Liver (tissue), 3 donors: ENCODE data around the gene C10orf67.

ENCODE experiments used
- ATF3 ChIP-seq: IDR thresholded peaks from 2 replicates; pipeline ENCODE4 v1.6.1; 2016; ENCODE audit warnings: antibody characterized with exemption
- CTCF ChIP-seq: fragments of 150-350 bp; IDR thresholded peaks from 2 replicates; pipeline ENCODE4 v1.5.1; 2017; ENCODE audit warnings: improper control_type of control experiment, low read depth, low read length; ENCODE audit not compliant: missing input control
- GABPA ChIP-seq, 2 donors: IDR thresholded peaks in 1 of 2; conservative IDR thresholded peaks in 1 of 2; 2 replicates each; pipeline ENCODE4 v1.6.1; 2016; ENCODE audit warnings: antibody characterized with exemption in 2 of 2, mild to moderate bottlenecking in 1 of 2, moderate library complexity in 1 of 2
- MAX ChIP-seq: IDR thresholded peaks from 2 replicates; pipeline ENCODE4 v1.6.1; 2016; ENCODE audit warnings: antibody characterized with exemption
- RAD21 ChIP-seq, 2 donors: IDR thresholded peaks; 2 replicates each; pipeline ENCODE4 v1.6.1; 2016; ENCODE audit warnings: antibody characterized with exemption in 2 of 2, mild to moderate bottlenecking in 2 of 2
- REST ChIP-seq: IDR thresholded peaks from 2 replicates; pipeline ENCODE4 v1.6.1; 2016; ENCODE audit warnings: antibody characterized with exemption, mild to moderate bottlenecking
- SP1 ChIP-seq: IDR thresholded peaks from 2 replicates; pipeline ENCODE4 v1.6.1; 2018; ENCODE audit warnings: antibody characterized with exemption, mild to moderate bottlenecking
- TAF1 ChIP-seq: conservative IDR thresholded peaks from 2 replicates; pipeline ENCODE4 v1.6.1; 2016; ENCODE audit warnings: antibody characterized with exemption, mild to moderate bottlenecking
- ZBTB33 ChIP-seq: IDR thresholded peaks from 2 replicates; pipeline ENCODE4 v1.6.1; 2016; ENCODE audit warnings: antibody characterized with exemption
- donor health status: healthy.
- donor health status: healthy.

GRCh38 chr10:23359692-23360380 lies 15.2 kb upstream of the C10orf67 start:
- TF ChIP-seq ZBTB33 (no peak), GABPA (IDR thresholded peaks at IDR 0.05 in 1 of 2, conservative IDR thresholded peaks at IDR 0.05 in 1 of 2) (no peak), ATF3 (no peak), CTCF (no peak), SP1 (no peak), REST (no peak), RAD21 (IDR thresholded peaks at IDR 0.05) (no peak), TAF1 (no peak), MAX (no peak)
